Stimulated activated CD8-positive, alpha-beta memory T cell treated with anti-CD3 and anti-CD28 coated beads, Interleukin-2, amount 100 ng/mL, for 48 hours (primary cell): Measurements from ENCODE around the gene TPSG1.
"Not testable (repeated sequence)": the region's sequence is repeated elsewhere in the genome, so short reads cannot be mapped to it uniquely, and the experiment has no call there.

Experiments used
- DNase-seq, 2 donors: peaks; one replicate each; pipeline ENCODE4 v3.0.0-alpha.2; 2020; ENCODE audit warnings: low read depth in 2 of 2

The TPSG1 gene

DNA sequence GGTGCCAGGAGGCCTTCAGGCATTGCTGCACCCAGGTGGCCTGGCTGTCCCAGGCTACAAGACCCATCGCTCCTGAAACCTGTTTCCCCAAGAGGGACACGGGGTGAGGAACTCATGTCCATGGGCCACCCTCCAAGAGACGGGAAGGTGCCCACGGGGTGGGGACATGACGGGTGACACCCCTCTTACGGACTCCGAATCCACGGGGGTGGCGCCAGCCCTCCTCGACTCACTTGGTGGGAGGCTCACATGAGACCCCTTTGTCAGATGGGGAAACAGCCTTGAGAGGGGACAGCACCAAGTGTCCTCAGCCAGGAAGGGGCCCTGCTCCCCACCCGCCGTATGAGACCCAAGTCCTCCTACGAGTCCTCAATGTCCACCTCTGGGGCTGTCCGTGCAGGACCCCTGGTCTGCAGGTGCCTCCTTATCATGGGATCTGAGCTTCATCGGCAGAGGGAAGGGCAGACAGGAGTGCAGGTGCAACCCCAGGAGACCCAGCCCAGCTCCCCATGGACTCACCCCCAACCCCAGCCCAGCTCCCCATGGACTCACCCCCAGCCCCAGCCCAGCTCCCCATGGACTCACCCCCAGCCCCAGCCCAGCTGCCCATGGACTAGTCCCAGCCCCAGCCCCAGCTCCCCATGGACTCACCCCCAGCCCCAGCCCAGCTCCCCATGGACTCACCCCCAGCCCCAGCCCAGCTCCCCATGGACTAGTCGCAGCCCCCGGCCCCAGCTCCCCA lies 5.6 kb upstream of the TPSG1 start:
- DNase-seq = not testable (repeated sequence)

DNA sequence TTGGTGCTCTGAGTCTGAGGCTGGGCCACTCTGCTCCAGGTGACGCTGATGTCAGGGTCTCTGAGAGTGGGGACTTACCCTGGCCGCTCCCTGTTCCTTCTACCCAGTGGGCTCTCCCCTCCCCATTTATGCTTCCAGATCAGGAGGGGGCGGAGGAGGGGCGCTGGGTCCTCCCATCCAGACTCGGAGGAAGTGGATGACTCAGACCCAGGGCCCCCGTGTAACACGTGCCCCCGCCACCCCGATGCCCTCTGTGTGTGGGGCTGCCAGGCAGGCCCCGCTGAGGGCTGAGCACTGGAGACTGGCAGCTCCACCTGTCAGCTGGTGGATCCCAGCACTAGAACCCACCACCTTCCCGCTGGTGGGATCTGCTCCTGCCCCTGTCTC lies 5.0 kb upstream of the TPSG1 start, which contains the start of gene TPSB2:
Gene TPSB2 (minus strand): TSS at position 101 of the 387 bp plus-strand sequence. CDS start 233 bp downstream, outside the sequence.
- not testable (repeated sequence) for DNase-seq

DNA sequence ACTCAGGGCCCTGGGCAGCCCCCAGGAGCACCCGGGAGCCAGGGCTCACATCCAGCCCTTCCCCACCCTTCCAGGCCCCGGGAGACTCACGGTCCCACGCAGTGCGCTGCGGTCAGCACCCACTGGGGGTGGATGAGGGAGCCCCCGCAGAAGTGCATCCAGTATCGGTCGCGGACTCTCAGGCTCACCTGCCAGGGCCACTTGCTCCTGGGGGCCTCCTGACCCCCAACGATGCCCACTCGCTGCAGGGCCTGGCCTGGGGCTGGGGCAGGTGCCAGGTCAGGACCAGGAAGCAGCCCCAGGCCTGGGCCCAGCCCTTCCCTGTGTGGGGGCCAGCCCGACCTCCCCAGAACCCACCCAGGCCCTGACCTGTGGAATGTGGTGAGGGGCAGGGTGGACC lies 4.4 kb upstream of the TPSG1 start:
- DNase-seq = not testable (repeated sequence)

DNA sequence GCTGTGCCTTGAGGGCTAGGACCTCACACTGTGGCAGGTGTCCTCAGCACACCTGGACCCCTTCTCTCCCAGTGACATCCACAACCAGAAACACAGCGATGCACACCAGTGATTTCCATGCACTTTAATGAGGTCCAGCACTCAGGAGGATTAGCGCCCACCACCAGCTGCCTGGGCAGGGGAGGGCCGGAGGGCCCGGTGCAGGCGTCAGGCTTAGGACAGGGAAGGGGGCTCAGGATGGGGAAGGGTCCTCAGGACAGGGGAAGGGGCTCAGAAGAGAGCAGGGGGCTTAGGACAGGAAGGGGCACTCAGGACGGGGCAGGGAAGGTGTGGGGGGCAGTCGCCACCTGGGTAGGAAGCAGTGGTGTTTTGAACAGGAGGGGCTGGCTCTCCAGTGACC lies 3.2 kb upstream of the TPSG1 start:
- not testable (repeated sequence) for DNase-seq

DNA sequence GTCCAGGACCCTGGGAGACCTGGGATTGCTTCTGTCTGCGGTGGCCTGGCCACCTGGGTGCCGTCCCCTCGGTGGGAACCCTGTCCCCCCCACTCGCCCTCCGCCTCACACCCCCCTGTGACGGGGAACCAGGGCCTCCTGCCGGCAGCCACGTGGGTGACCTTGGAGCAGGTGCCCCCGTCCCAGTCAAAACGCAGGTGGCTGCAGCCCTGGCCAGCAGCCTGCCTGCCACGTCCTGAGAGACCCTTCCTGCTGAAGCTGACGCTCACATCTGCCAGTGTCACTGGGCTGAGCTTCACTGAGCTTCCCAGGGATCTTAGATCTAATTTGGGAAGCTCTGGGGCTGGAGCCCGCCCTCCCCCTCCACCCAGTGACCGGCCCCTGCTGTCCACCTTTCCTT lies 1.6 kb upstream of the TPSG1 start:
- not testable (repeated sequence) for DNase-seq

DNA sequence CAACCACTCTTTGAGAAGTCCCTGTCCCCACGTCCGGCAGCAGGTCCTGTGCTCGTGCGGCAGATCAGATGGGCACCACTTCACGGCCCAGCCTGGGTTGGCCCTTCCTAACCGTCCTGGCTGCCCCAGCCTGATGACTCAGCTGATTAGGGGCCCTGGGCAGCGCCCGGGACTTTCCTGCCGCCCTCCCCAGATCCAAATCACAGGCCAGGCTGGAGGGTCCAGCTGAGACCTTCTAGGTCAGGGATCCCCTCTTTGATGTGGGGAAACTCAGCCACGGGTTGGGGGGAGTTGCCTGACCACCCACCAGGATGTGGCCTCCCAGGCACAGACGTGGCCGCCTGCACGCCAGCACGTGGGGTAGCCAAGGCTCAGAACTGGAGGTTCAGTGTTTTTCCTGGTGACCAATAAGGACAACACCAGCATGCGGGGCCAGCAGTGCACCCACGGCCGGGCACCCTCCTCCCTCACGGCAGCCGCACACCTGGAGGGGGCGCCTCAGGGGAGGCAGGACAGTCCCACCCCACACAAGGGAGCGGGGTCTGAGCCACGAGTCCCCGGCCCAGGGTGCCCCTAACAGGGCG lies 752 bp upstream of the TPSG1 start:
- not testable (repeated sequence) for DNase-seq

DNA sequence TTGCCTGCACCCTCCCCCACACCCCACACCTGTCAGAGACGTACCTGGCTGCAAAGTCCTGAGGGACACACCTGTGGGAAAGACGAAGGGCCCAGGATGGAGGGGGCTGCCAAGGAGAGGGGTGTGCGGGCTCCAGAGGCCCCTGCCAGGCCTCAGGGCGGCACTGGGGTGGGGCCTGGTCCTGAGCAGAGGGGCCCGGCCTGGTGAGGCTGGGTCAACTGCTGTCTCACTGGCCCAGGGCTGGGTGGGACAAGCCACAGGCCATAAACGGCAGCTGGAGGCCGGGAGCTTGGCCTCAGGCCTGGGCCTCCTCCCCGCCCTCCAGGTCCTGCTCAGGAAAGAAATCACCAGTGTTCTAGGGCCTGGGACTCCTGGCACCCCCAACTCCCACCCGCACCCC lies 510 bp downstream of the TPSG1 start:
- DNase-seq = no peak

DNA sequence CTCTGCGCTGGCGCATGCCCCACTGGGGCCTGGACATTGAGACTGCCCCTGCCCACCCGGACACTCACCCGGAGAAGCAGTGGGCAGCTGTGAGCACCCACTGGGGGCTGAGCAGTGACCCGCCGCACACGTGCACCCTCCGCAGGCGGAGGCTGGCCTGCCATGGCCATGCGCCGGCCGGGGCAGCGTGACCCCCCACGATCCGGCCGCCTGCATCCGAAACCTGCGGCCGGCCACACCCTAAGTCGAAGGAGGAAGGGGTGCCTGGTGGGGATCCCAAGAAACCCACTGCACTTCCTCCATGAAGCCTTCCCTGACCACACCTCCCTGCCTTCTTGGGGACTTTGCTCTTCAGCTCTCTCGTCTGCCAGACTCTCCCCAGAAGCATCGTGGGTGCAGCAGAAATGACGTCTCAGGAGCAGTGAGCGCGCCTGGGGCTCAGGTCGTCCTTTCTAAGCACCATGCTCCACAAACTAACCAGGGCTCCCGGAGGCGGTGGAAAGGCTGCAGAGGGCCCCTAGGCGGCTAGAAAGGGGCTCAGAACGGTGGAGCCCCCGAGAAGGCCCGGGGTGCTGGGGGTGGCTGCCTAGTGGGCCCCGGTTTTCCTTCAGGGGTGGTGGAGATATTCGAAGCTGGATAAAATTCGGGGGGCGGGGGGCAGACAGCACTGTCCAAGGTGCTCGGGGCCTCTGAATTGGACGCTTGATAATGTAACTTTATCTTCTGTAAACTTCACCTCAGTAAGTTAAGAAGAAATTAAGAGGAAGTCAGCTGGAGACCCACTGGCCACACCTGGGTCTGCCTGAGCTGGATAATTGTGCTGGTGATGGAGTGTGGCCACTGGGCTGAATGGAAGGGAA lies 1.5 kb downstream of the TPSG1 start:
- DNase-seq = no peak

DNA sequence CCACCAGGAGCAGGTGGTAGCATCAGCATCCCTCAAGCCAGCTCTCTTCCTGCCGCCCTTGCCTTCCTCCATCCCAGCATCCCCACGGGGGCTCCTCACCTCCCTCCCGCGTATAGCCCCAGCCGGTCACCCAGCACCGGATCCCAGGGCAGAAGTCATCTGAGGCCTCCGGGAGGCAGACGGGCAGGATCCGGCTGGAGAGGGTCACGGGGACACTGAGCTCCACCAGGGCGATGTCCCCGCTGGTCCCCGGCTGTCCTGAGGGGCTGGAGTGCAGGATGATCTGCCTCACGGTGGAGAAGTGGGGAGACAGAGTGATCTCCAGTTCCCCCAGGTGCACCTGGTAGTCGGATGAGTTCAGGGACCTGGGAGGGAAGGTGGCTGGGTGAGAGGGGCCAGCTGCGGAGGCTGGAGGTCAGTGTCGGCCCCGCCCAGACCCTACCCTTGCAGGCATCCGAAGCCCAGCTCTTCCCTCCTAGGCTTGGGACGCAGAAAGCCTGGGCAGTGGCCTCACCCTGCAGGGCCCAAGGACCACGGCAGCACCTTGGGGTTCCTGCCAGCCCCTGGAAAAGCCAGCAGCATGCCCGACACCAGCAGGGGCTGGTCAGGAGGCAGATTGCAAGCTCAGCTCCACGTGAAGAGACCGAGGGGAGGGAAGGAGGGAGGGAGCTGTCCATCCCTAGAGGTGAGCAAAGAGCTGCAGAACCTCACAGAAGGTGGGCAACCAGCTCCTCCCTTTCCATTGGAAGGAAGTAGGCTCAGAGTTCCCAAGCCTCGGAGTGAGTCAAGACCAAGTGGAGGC lies 2.3 kb downstream of the TPSG1 start:
- DNase-seq = no peak

DNA sequence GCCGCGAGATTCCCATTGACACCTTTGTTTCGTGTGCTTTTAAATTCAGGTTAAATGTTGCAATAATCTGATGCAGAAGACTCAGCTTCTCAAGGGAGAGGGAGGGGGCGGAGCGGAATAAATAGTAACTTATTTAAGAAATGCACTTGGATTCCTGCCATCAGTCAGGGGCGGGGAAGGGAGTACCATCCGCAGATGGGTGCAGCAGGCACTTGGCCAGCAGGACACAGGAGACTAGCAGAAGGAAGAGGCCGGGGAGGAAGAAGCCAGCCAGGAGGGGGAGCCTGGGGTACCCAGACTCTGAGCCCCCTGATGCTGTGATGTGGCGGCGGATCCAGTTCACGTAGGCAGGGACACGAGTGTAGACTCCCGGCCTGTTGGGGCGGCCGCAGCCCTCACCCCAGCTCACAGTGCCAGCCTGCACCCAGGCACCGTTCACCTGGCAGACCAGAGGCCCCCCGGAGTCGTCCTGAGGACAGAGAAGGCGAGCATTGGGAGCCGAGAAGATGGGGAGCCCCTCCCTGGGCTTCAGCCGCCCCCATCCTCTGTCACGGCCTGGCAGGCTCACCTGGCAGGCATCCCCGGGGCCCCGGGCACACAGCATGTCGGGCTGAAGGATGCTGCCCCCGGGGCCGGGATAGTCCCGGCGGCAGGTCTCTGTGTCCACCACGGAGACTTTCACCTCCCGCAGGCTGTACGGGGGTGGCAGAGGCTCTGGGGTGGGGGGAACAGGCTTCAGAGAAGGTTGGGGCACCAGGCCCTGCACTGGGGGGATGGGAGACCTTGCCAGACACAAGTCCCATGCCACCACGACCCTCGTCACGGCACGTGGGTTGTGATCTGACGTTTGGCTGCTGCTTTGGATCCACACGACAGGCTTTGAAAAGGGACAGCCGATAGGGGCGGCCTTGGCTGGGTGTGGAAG lies 3.2 kb downstream of the TPSG1 start:
- DNase-seq = no peak

DNA sequence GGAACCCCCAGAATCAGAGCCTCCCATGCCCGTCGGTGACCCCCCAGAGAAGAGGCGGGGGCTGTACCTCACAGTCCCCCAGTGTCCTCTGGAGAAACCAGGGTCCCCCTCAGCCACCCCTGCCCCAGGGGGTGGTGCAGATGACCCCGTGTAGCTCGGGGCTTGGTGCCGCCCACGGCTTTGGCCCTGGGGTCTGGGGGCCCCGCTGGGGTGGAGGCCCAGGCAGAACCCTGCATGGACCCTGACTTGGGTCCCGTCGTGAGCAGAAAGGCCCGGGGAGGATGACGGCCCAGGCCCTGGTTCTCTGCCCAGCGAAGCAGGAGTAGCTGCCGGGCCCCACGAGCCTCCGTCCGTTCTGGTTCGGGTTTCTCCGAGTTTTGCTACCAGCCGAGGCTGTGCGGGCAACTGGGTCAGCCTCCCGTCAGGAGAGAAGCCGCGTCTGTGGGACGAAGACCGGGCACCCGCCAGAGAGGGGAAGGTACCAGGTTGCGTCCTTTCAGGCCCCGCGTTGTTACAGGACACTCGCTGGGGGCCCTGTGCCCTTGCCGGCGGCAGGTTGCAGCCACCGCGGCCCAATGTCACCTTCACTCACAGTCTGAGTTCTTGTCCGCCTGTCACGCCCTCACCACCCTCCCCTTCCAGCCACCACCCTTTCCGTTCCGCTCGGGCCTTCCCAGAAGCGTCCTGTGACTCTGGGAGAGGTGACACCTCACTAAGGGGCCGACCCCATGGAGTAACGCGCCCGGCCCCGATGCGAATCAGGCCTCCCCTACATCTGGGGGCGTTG lies 4.0 kb downstream of the TPSG1 start:
- no peak for DNase-seq

DNA sequence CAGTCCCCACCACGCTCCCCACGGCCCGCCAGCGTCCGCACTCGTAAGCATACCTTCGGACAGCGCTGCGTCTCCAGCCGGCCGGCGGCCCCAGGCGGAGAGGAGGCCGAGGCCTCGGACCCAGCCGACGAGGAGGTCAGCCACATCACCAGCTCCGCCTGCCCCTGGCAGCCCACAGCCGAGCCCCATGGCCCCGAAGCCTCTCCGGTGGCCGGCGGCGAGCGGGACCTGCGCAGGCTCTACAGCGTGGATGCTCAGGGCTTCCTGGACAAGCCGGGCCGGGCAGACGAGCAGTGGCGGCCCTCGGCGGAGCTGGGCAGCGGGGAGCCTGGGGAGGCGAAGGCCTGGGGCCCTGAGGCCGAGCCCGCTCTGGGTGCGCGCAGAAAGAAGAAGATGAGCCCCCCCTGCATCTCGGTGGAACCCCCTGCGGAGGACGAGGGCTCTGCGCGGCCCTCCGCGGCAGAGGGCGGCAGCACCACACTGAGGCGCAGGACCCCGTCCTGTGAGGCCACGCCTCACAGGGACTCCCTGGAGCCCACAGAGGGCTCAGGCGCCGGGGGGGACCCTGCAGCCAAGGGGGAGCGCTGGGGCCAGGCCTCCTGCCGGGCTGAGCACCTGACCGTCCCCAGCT lies 4.9 kb downstream of the TPSG1 start:
- no peak for DNase-seq

DNA sequence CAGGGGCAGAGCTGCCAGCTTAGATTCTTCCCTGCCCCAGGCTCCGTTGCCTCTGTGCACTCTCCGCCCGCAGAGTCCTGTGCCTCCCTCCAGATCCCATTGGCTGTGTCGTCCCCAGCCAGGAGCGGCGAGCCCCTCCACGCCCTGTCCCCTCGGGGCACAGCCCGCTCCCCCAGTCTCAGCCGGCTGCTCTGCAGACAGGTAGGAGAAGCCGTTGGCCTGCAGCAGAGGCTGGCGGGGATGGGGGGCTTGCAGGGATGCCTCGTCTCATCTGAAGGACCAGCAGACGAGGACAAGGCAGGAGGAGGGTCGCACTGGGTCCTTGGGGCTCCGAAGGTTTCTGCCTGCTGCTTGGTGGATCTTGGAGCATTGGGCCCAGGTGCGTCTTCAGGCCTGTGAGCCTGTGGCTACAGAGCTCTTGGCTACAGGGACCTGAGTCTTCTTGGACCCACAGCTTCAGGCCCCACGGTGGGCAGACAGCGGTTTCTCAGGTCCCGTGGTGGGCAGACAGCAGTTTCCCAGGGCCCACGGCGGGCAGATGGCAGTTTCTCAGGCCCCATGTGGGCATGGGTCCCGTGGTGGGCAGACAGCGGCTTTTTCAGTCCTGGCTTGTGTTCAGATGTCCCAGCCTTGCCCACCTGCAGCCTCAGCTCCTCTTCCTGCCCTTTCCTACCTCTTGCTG lies 6.0 kb downstream of the TPSG1 start:
- DNase-seq = no peak

DNA sequence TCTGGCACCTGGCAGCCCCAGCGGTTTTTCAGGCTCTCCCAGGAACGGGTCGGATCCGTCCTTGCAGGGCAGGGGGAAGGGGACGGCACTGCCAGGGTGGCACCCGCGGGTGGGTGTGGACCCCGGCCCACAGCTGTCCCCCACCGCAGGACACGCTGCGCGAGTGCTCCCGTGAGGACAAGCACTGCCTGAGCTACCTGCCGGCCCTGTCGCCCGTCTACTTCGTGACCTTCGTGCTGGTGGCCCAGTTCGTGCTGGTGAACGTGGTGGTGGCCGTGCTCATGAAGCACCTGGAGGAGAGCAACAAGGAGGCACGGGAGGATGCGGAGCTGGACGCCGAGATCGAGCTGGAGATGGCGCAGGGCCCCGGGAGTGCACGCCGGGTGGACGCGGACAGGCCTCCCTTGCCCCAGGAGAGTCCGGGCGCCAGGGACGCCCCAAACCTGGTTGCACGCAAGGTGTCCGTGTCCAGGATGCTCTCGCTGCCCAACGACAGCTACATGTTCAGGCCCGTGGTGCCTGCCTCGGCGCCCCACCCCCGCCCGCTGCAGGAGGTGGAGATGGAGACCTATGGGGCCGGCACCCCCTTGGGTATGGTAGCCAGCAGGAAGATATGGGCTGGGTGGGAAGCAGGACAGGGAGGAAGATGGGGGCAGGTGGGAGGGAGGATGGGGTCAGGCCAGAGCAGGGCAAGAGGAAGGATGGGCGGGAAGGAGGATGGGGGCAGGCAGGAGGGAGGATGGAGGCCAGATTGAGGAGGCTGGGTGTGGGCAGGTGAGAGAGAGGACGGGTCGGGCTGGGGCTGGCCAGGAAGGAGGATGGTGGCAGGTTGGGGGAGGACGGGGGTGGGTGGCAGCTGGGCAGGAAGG lies 6.8 kb downstream of the TPSG1 start:
- DNase-seq = no peak

DNA sequence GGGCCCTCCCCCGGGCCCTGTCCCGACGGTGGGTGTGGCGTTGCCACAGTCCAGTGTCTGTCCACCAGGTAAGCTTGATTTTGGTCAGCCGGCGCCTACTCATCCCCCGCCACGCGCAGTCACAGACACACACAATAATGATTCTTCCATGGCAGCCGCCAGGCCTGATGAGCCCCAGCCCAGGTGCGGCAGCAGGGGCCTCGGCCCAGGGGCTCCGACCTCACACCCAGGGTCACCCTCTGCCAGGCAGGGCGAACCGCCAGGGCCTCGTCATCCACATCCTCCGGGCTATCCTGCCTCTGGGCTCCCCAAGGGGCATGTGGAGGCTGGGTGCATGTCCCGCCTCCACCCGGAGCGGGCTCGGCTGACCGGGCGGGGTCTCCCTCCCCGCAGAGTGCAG lies 7.5 kb downstream of the TPSG1 start:
- no peak for DNase-seq

DNA sequence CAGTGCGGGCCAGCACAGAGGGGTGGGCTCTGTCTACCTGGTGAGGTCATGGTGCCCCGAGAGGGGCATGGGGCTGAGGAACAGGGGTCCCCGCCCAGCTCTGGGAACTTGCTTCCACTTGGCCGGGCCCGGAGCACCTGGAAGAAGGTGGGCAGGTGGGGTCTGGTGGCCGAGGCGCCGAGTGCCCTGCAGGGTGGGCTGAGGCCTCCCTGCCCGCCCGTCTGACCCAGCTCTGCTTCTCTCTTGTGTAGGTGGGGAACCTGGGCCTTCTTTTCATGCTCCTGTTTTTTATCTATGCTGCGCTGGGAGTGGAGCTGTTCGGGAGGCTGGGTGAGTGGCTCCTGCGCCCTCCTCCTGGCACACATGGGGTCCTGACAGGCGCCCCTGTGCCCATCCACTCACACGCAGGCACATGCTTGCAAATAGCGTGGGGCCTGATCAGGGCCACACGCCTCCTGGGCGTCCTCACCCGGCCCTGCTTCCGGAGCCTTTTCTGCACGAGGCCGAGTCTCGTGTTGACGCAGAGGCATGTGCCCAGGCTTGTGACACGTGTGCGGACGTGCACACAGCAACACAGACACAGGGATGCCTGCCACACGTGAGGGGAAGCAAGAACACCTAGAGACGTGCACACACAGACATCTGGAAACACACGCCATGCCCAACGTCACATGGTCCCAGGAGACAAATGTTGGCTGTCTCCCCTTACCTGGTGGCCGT lies 8.2 kb downstream of the TPSG1 start:
- no peak for DNase-seq

DNA sequence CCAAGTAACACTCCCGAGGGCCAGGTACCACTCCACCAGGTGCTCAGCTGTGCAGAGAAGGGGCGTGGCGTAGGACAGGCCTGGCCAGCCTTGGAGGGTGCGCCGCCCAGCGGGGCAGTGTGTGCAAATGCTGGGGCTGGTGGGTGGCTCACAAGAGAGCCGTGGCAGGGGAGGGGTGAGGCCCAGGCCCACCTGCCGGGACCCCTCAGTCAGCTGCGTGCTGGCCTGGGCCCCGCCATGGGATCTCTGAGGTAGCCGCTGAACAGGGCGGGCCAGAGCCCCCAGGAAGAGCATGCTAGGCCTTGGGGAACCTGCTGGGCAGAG lies 8.8 kb downstream of the TPSG1 start:
- DNase-seq = no peak
